GM13976 (cell line): ENCODE measurements around the gene EPHA6.
"Not testable (repeated sequence)": the region's sequence is repeated elsewhere in the genome, so short reads cannot be mapped to it uniquely, and the experiment has no call there.

Source experiments
- DNase-seq: peaks from one replicate; pipeline ENCODE4 v3.0.0; 2012; ENCODE audit warnings: low spot score
- in situ Hi-C: fragments of 300-500 bp; cut with MboI; formaldehyde crosslinking; loops from one replicate; pipeline ENCODE4 v1.12.0; 2022; ENCODE audit warnings: low sequenced_read_pairs, mixed read lengths, inconsistent platforms; ENCODE audit not compliant: unreplicated experiment
- TF ChIP-seq, protein P1 (sequence below): IDR thresholded peaks from 2 replicates; pipeline ENCODE4 v1.5.1; 2012; ENCODE audit warnings: borderline replicate concordance, mild to moderate bottlenecking; ENCODE audit not compliant: insufficient read depth; ENCODE audit errors: extremely low read depth, missing control alignments, control extremely low read depth

EPHA6 gene

DNA sequence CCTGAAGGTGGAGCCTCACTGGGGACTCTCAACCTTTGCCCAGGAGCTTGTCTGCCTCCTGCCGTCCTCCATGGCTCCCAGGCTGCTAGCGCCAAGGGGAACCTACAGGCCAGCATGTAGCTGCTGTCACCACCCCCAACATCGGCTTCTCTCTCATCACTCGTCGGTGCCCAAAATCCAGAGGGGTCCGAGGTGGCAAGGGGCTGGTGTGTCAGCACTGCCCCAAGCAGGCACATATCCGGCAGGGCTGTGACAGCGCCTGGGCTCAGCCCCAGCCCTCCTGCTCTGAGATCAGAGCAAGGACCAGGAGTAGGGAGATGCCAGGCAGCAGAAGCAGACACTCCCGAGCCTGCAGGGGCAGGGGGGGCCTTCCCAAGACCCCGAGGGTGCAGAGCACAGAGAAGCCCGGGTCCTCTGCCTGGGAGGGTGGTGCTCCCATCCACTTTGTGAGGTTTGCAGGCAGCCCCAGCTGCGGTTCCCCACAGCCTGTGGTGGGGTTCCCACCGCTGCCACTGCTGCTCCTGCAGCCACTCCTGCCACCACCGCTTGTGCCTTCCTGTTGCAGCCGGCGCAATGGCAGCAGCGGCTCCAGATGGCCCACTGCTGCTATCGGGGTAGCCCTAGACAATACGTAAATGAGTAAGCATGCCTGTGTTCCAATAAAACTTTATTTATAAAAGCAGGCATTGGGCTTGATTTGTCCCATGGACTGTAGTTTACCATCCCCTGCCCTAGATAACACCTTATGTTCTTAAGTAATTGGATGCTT is 451.0 kb downstream of the EPHA6 start:
- DNase-seq = no peak
- in situ Hi-C loops = no loop called here
- TF ChIP-seq, protein P1, sequence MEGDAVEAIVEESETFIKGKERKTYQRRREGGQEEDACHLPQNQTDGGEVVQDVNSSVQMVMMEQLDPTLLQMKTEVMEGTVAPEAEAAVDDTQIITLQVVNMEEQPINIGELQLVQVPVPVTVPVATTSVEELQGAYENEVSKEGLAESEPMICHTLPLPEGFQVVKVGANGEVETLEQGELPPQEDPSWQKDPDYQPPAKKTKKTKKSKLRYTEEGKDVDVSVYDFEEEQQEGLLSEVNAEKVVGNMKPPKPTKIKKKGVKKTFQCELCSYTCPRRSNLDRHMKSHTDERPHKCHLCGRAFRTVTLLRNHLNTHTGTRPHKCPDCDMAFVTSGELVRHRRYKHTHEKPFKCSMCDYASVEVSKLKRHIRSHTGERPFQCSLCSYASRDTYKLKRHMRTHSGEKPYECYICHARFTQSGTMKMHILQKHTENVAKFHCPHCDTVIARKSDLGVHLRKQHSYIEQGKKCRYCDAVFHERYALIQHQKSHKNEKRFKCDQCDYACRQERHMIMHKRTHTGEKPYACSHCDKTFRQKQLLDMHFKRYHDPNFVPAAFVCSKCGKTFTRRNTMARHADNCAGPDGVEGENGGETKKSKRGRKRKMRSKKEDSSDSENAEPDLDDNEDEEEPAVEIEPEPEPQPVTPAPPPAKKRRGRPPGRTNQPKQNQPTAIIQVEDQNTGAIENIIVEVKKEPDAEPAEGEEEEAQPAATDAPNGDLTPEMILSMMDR = no peak

DNA sequence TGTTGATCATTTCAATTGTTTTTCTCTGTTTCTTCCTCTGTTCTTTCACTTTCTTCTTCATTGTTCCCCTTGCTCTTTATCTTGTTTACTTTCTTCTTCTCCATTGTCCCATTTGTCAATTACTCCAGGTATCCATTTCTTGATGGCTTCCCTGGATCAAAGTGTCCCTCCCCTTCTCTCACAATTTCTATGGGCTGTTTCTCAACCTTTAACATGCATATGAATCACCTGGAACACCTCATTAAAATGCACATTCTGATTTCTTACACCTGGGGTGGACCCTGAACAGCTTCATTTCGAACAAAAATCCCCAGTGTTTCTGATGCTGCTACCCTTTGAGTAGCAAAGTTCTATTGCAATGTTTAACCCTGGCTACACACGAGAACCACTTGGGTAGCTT is 454.8 kb downstream of the EPHA6 start:
- in situ Hi-C loops = no loop called here

DNA sequence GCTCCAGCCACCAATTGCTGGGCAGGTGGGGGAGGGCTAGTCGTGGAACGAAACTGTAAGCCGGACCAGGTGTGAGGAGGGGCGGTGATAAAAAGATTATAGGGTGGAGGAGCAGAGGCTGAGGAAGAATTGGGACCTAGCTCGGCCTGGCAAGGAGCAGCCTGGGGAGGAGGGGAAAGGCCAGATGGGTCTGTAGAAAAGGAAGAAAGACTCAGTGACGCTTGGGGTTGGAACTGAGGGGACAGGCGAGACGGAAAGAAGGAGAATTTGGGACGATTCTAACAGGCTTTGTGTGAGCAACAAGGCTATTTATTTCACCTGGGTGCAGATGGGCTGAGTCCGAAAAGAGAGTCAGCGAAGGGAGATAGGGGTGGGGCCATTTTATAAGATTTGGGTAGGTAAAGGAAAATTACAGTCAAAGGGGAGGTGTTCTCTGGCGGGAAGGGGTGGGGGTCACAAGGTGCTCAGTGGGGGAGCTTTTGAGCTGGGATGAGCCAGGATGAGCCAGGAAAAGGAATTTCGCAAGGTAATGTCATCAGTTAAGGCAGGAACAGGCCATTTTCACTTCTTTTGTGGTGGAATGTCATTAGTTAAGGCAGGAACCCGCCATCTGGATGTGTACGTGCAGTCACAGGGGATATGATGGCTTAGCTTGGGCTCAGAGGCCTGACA is 462.6 kb downstream of the EPHA6 start:
- DNase-seq, in situ Hi-C loops: not testable (repeated sequence)

More for the DNA sequence above, 454.8 kb downstream of the EPHA6 start:
- TF ChIP-seq, protein P1 = no peak
- DNase-seq = no peak

DNA sequence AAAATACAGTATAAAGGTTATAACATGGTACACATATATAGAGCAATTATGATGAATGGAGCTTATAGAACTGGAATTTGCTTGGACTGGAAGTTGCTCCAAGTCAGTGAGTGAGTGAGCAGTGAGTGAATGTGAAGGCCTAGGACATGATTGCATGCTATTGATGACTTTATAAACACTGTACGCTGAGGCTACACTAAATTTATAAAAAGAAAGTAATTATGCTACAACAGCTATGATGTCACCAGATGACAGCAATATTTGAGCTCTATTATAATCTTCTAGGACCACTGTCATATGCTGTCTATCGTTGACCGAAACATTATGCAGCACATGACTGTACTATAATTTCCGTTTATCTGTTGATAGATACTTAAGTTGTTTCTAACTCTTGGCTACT is 463.3 kb downstream of the EPHA6 start:
- no peak for DNase-seq
- in situ Hi-C loops = no loop called here
- TF ChIP-seq, protein P1 = no peak

DNA sequence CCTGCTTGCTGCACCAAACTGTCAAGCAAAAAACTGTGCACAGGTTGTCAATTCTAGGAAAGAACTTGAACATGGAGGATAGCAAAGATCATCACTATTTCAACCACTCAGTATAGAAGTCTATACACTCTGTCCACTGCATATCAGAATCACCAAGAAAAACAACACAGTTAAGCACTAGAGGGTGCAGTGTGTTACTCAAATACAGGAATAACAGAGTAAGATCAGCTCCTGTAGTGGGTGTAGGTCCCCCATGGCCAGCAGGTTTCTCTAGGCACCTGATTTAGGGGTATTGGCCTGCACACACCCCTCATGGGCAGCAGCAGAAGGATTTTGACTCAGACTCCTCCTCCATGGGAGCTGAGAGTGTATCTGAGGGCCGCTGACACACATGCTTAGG is 464.1 kb downstream of the EPHA6 start:
- TF ChIP-seq, protein P1 = no peak
- no peak for DNase-seq
- in situ Hi-C loops = no loop called here

DNA sequence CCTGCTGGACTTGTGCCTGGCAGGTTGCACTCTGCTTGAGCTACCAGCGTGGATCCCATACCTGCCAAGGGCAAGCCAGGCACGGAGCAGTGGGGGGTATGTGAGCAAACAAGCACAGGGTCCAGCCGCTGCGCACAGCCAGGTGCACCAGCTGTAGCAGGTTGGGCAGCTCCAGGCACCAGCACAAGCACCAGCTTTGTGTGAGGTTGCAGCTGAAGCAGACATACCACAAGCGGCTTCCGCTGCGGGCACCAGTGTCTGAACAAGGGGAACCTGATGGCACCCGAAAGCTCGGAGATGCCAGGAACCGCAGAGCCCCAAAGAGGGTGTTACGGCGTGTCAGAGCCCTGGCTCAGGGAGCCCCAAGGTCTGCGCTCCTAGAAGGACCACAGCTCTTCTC is 477.5 kb downstream of the EPHA6 start:
- TF ChIP-seq, protein P1 = no peak
- in situ Hi-C loops = no loop called here
- DNase-seq = no peak

DNA sequence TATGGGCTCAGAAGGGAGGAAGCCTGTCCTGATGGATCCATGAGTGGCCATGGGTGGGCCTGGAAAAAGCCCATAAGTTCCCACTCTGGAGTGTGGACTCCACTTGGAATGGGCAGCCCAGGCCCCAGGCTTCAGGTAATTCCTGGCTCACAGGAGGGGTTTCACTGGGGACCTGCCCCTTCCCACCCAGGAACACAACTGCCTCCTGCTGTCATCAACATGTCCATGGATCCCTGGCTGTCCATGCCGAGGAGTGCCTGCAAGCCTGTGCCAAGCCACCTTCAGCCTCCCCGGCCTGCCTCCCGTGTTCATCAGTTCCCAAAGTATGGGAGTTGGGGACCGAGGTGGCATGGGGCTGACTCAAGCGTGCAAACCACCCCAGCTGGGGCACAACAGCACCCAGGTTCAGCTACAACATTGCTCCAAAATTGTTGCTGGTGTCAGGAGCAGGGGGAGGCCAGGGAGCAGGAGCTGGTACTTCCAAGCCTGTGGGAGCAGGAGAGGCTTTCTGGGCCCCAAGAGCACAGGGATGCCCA is 479.3 kb downstream of the EPHA6 start:
- TF ChIP-seq, protein P1 = no peak
- no peak for DNase-seq
- in situ Hi-C loops = no loop called here
